Measurements from ENCODE around the gene PKDREJ.

Gene PKDREJ

GRCh38 chr22:46286006-46286405 lies 22.9 kb upstream of the PKDREJ start:
- no peak overlapping the region for H3K9ac ChIP-seq
- no peaks in the 10 kb centered on the region for H3K9me3 ChIP-seq (ENCODE audit: control insufficient read depth, low read length)
- no peak overlapping the region for H3K4me3 ChIP-seq (ENCODE audit: low read depth, low read length)
- H3K27ac ChIP-seq = no peak overlapping the region
- no peaks in the 10 kb centered on the region for H3K36me3 ChIP-seq (ENCODE audit: control insufficient read depth, insufficient read depth, low read length)
- no peak overlapping the region for H3K4me2 ChIP-seq (ENCODE audit: low read length)
- H3K27me3 ChIP-seq (ENCODE audit: control insufficient read depth, insufficient read depth, low read length) = no peaks in the 10 kb centered on the region
- no peak for TF ChIP-seq CTCF (IDR thresholded peaks at IDR 0.05)
- no peak overlapping the region for H2AFZ ChIP-seq
- H3K4me1 ChIP-seq = no peaks in the 10 kb centered on the region
- H3K79me2 ChIP-seq = no peaks in the 10 kb centered on the region

GRCh38 chr22:46281866-46282678 lies 18.9 kb upstream of the PKDREJ start:
- TF ChIP-seq CTCF (IDR thresholded peaks at IDR 0.05) = no peak
- no peaks in the 10 kb centered on the region for H3K36me3 ChIP-seq (ENCODE audit: control insufficient read depth, insufficient read depth, low read length)
- H3K4me2 ChIP-seq (ENCODE audit: low read length) = no peak overlapping the region

GRCh38 chr22:46280999-46281623 lies 18.0 kb upstream of the PKDREJ start:
- Histone ChIP-seq H3K4me2 (ENCODE audit: low read length) (no peak overlapping the region), H3K27me3 (ENCODE audit: control insufficient read depth, insufficient read depth, low read length) (no peaks in the 10 kb centered on the region), H2AFZ (no peak overlapping the region), H3K27ac (no peak overlapping the region), H3K36me3 (ENCODE audit: control insufficient read depth, insufficient read depth, low read length) (no peaks in the 10 kb centered on the region), H3K9ac (no peak overlapping the region), H3K4me1 (no peaks in the 10 kb centered on the region), H3K79me2 (no peaks in the 10 kb centered on the region), H3K4me3 (ENCODE audit: low read depth, low read length) (no peak overlapping the region), H3K9me3 (ENCODE audit: control insufficient read depth, low read length) (no peaks in the 10 kb centered on the region)
- TF ChIP-seq CTCF (IDR thresholded peaks at IDR 0.05) = no peak

More at GRCh38 chr22:46281866-46282678, 18.9 kb upstream of the PKDREJ start:
- Histone ChIP-seq H3K27ac (no peak overlapping the region), H3K4me1 (no peaks in the 10 kb centered on the region), H3K9ac (no peak overlapping the region), H3K27me3 (ENCODE audit: control insufficient read depth, insufficient read depth, low read length) (no peaks in the 10 kb centered on the region), H3K79me2 (no peaks in the 10 kb centered on the region), H3K9me3 (ENCODE audit: control insufficient read depth, low read length) (no peaks in the 10 kb centered on the region), H2AFZ (no peak overlapping the region), H3K4me3 (ENCODE audit: low read depth, low read length) (no peak overlapping the region)

- no peak overlapping the region for H3K4me2 ChIP-seq (ENCODE audit: low read length)
- H3K27me3 ChIP-seq (ENCODE audit: control insufficient read depth, insufficient read depth, low read length) = no peaks in the 10 kb centered on the region
- no peak overlapping the region for H3K27ac ChIP-seq
- no peaks in the 10 kb centered on the region for H3K79me2 ChIP-seq
- no peak overlapping the region for H2AFZ ChIP-seq
- no peak overlapping the region for H3K9ac ChIP-seq
- no peak overlapping the region for H3K4me3 ChIP-seq (ENCODE audit: low read depth, low read length)
- H3K9me3 ChIP-seq (ENCODE audit: control insufficient read depth, low read length) = no peaks in the 10 kb centered on the region
- no peaks in the 10 kb centered on the region for H3K4me1 ChIP-seq
- TF ChIP-seq CTCF (IDR thresholded peaks at IDR 0.05) = no peak
- H3K36me3 ChIP-seq (ENCODE audit: control insufficient read depth, insufficient read depth, low read length) = no peaks in the 10 kb centered on the region
Measured at GRCh38 chr22:46280063-46280817, 17.1 kb upstream of the PKDREJ start.

Data from parathyroid adenoma (tissue), 2 donors.